ENCODE data around the gene CNGB1. TPM values are rescaled to one million over a fixed set of nuclear protein-coding genes. Genes with fewer than 3 reads are reported as not detected.

CNGB1 gene
- total and polyA plus RNA-seq, 2 of the 13 experiments (the other 11 are each of a cell fraction or from before 2014, with no cell fraction given), result 0.02 to 0.15 TPM

DNA sequence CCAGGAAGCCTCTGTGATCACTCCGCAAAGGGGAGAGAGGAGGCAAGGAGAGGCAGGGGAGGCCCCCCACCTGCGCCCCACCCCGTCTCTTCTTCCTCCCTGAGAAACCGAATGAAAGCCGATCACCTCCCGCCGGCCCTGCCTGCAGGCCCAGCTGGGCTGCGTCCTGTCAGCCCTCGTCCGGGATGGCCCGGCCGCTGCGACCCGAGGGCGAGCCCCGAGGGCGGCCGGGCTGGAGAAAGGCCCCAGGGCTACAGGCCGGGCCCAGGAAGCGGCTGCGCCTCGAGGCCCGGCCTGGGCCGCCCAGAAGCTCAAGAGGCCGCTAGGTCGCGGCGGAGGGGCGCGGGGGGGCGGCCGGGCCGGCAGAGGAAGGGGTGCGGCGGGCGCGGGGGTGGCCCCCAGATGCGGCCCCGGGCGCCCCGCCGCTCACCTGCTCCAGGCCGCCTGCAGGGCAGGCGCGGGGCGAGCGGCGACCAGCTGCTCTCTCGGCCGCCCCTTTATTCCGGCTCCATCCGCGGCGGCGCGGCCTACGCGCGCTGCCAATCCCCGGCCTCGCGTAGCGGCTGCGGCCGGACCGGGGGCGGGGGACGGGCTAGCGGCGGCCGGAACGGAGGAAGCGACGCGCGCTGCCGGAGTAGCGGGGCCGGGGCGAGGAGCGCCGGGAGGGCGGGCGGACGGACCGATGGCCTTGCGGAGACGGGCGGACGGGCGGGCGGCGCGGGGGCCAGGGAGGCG, 29.2 kb upstream of the CNGB1 start, which contains the start of gene ZNF319 (continued):
- TF ChIP-seq, protein P1, sequence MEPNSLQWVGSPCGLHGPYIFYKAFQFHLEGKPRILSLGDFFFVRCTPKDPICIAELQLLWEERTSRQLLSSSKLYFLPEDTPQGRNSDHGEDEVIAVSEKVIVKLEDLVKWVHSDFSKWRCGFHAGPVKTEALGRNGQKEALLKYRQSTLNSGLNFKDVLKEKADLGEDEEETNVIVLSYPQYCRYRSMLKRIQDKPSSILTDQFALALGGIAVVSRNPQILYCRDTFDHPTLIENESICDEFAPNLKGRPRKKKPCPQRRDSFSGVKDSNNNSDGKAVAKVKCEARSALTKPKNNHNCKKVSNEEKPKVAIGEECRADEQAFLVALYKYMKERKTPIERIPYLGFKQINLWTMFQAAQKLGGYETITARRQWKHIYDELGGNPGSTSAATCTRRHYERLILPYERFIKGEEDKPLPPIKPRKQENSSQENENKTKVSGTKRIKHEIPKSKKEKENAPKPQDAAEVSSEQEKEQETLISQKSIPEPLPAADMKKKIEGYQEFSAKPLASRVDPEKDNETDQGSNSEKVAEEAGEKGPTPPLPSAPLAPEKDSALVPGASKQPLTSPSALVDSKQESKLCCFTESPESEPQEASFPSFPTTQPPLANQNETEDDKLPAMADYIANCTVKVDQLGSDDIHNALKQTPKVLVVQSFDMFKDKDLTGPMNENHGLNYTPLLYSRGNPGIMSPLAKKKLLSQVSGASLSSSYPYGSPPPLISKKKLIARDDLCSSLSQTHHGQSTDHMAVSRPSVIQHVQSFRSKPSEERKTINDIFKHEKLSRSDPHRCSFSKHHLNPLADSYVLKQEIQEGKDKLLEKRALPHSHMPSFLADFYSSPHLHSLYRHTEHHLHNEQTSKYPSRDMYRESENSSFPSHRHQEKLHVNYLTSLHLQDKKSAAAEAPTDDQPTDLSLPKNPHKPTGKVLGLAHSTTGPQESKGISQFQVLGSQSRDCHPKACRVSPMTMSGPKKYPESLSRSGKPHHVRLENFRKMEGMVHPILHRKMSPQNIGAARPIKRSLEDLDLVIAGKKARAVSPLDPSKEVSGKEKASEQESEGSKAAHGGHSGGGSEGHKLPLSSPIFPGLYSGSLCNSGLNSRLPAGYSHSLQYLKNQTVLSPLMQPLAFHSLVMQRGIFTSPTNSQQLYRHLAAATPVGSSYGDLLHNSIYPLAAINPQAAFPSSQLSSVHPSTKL (CRISPR knock-in tag; IDR thresholded peaks at IDR 0.05), result 0 out of 2 replicates have a peak, but pooled peaks have one; percentile 3
- peak; percentile 5 for TF ChIP-seq HNRNPK (IDR thresholded peaks at IDR 0.05; ENCODE audit: low read depth, low read length, poor library complexity, severe bottlenecking)
- TF ChIP-seq PTBP1 (IDR thresholded peaks at IDR 0.05; ENCODE audit: low read depth, low read length, poor library complexity, severe bottlenecking), result peak; percentile 72
- TF ChIP-seq, protein P2, sequence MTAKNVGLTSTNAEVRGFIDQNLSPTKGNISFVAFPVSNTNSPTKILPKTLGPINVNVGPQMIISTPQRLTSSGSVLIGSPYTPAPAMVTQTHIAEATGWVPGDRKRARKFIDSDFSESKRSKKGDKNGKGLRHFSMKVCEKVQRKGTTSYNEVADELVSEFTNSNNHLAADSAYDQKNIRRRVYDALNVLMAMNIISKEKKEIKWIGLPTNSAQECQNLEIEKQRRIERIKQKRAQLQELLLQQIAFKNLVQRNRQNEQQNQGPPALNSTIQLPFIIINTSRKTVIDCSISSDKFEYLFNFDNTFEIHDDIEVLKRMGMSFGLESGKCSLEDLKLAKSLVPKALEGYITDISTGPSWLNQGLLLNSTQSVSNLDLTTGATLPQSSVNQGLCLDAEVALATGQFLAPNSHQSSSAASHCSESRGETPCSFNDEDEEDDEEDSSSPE (CRISPR knock-in tag; IDR thresholded peaks at IDR 0.05), result no peak
- TF ChIP-seq MED13 (CRISPR knock-in tag; IDR thresholded peaks at IDR 0.05), result peak; percentile 20; the same call in 1 of the 2 replicates
- peak; percentile 83 for TF ChIP-seq ZNF841 (CRISPR knock-in tag; IDR thresholded peaks at IDR 0.05; ENCODE audit: borderline replicate concordance)
- no peak for TF ChIP-seq SOX6 (IDR thresholded peaks at IDR 0.05)
- no peak for TF ChIP-seq SOX6 (CRISPR knock-in tag; IDR thresholded peaks at IDR 0.05)
- peak; percentile 51 for TF ChIP-seq AGO2 (optimal IDR thresholded peaks at IDR 0.05; ENCODE audit: low read depth, low read length)
- no peak for TF ChIP-seq CBX1 (IDR thresholded peaks at IDR 0.05; ENCODE audit: low read depth)
- TF ChIP-seq ZMYM4 (CRISPR knock-in tag; IDR thresholded peaks at IDR 0.05), result no peak; the same call in 1 of the 2 replicates
- TF ChIP-seq, protein P3, sequence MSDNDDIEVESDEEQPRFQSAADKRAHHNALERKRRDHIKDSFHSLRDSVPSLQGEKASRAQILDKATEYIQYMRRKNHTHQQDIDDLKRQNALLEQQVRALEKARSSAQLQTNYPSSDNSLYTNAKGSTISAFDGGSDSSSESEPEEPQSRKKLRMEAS (IDR thresholded peaks at IDR 0.05), result 0 out of 2 replicates have a peak, but pooled peaks have one; percentile 31
- TF ChIP-seq, protein P4, sequence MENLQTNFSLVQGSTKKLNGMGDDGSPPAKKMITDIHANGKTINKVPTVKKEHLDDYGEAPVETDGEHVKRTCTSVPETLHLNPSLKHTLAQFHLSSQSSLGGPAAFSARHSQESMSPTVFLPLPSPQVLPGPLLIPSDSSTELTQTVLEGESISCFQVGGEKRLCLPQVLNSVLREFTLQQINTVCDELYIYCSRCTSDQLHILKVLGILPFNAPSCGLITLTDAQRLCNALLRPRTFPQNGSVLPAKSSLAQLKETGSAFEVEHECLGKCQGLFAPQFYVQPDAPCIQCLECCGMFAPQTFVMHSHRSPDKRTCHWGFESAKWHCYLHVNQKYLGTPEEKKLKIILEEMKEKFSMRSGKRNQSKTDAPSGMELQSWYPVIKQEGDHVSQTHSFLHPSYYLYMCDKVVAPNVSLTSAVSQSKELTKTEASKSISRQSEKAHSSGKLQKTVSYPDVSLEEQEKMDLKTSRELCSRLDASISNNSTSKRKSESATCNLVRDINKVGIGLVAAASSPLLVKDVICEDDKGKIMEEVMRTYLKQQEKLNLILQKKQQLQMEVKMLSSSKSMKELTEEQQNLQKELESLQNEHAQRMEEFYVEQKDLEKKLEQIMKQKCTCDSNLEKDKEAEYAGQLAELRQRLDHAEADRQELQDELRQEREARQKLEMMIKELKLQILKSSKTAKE (CRISPR knock-in tag; IDR thresholded peaks at IDR 0.05; ENCODE audit: borderline replicate concordance), result peak; percentile 33; the same call in 1 of the 2 replicates
- TF ChIP-seq SP2 (CRISPR knock-in tag; IDR thresholded peaks at IDR 0.05), result 0 out of 2 replicates have a peak, but pooled peaks have one; percentile 42
- TF ChIP-seq, protein P5, sequence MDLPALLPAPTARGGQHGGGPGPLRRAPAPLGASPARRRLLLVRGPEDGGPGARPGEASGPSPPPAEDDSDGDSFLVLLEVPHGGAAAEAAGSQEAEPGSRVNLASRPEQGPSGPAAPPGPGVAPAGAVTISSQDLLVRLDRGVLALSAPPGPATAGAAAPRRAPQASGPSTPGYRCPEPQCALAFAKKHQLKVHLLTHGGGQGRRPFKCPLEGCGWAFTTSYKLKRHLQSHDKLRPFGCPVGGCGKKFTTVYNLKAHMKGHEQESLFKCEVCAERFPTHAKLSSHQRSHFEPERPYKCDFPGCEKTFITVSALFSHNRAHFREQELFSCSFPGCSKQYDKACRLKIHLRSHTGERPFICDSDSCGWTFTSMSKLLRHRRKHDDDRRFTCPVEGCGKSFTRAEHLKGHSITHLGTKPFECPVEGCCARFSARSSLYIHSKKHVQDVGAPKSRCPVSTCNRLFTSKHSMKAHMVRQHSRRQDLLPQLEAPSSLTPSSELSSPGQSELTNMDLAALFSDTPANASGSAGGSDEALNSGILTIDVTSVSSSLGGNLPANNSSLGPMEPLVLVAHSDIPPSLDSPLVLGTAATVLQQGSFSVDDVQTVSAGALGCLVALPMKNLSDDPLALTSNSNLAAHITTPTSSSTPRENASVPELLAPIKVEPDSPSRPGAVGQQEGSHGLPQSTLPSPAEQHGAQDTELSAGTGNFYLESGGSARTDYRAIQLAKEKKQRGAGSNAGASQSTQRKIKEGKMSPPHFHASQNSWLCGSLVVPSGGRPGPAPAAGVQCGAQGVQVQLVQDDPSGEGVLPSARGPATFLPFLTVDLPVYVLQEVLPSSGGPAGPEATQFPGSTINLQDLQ (CRISPR knock-in tag; IDR thresholded peaks at IDR 0.05), result peak; percentile 10; the same call in 1 of the 2 replicates
- TF ChIP-seq TGIF2 (CRISPR knock-in tag; IDR thresholded peaks at IDR 0.05), result no peak
- TF ChIP-seq, protein P6, sequence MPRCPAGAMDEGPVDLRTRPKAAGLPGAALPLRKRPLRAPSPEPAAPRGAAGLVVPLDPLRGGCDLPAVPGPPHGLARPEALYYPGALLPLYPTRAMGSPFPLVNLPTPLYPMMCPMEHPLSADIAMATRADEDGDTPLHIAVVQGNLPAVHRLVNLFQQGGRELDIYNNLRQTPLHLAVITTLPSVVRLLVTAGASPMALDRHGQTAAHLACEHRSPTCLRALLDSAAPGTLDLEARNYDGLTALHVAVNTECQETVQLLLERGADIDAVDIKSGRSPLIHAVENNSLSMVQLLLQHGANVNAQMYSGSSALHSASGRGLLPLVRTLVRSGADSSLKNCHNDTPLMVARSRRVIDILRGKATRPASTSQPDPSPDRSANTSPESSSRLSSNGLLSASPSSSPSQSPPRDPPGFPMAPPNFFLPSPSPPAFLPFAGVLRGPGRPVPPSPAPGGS (CRISPR knock-in tag; IDR thresholded peaks at IDR 0.05), result 0 out of 2 replicates have a peak, but pooled peaks have one; percentile 77

Measured in HepG2 (cell line).